Fibroblast of skin of right quadriceps (primary cell): ENCODE results near the gene CDC42BPB.

Experiments used
- DNase-seq: peaks from one replicate; pipeline ENCODE4 v3.0.0-alpha.2; 2013

The CDC42BPB gene

GRCh38 chr14:103093856-103094405 lies 36.6 kb upstream of the CDC42BPB start:
- no peak for DNase-seq

- DNase-seq = no peak
Measured at GRCh38 chr14:103091883-103092222, 34.5 kb upstream of the CDC42BPB start.

- peak; percentile 25 for DNase-seq
Measured at GRCh38 chr14:103091041-103091882, 33.9 kb upstream of the CDC42BPB start.

GRCh38 chr14:103090481-103091020 lies 33.2 kb upstream of the CDC42BPB start:
- no peak for DNase-seq

DNA sequence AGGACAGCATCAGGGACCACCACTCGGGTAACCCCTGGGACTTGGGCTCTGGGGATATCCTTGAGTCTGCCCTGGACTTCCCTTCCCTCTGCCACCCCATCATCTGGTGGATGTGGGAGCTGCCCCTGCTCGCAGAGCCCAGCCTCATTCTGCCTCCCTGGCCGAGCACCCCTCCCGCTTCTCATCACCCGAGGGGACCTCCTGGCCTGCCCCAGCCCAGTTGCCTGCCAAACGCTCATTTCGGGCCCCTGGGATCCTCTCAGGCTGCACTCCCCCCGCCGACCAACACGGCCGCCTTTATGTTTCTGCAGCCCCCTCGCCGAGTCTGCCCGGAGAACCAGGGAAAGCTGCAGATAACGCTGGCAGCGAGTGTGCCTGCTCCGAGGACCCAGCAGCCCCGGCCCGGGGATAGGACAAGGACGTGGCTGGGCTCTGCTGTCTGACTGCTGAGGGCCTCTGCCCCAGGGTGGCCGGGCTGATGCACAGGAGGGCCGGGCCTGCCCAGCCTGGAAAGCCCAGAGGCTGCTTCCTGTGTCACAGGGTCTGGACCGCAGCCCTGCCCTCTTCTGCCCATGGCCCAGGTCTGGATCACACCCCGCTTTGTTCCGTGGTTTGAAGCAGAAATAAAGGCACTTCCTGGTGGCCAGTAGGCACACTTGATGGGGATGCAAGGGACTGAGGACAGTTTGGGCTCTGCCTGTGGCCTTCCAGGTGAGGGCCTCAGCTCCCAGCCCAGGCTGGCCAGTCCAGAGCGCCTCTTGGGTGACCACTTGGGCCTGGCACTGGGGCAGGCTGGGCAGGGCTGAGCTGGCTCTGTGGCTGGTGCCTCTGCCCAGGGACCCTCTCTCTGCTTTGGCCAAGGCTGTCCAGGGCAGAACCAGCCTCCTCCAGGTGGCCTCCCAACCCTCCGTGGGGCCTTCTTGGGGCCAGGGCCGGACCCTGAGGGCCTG lies 32.3 kb upstream of the CDC42BPB start:
- DNase-seq = no peak

GRCh38 chr14:103088921-103089320 lies 31.6 kb upstream of the CDC42BPB start:
- DNase-seq = no peak

GRCh38 chr14:103087343-103087835 lies 30.0 kb upstream of the CDC42BPB start:
- DNase-seq = no peak

- DNase-seq = no peak
Measured at GRCh38 chr14:103086771-103087342, 29.5 kb upstream of the CDC42BPB start.

DNA sequence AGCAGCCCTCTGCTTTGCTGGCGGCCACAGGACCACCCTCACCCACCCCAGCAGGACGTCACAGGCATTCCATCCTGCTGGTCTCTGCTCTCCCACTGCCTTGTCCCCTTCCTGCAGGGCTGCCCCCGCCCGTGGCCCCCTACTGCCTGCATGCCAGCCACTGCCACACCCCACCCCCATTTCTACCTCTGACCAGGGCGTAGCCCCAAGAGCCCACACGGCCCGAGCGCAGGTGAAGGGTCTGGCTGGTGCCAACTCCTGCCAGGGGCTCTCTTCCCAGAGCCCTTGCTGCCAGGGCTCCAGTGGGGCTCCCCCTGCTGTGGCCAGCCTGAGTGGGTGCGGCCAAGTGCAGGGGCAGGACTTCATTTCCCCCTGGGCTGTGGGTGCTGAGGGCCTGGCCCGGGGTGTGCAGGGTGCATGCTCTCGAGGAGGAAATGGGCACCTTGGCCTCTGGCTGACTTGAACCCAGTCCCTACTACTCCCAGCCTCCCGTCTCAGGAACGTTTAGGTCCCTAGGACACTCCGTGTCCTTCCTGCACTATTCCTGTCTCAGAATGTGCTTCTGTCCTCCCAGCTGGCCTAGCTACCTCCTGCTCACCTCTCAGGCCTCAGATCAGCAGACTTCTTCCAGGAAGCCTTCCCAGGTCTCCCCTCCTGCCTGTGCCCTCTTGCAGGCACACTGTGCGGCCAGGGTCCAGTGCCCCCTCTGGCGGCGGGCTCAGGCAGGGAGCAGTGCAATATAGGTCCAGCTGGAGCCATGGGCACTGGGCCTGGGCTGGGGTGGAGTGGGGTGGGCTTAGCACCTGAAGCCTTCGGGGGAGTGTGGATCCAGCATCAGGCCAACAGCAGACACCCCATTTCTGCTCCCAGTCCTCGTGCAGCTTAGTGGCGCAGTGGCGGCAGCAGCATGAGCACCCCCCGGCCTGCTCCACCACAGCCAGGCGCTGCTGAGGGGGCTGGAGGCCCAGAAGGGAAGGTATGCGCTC lies 28.1 kb upstream of the CDC42BPB start:
- DNase-seq = no peak

- no peak for DNase-seq
Measured at GRCh38 chr14:103084021-103084919, 26.9 kb upstream of the CDC42BPB start, which contains the start of gene LBHD2. Gene LBHD2, plus strand, starts transcription at chr14:103084210. Its CDS starts 1,803 bp downstream, at chr14:103086013.

GRCh38 chr14:103081951-103082350 lies 24.6 kb upstream of the CDC42BPB start:
- no peak for DNase-seq

GRCh38 chr14:103078860-103079587 lies 21.7 kb upstream of the CDC42BPB start:
- no peak for DNase-seq

DNA sequence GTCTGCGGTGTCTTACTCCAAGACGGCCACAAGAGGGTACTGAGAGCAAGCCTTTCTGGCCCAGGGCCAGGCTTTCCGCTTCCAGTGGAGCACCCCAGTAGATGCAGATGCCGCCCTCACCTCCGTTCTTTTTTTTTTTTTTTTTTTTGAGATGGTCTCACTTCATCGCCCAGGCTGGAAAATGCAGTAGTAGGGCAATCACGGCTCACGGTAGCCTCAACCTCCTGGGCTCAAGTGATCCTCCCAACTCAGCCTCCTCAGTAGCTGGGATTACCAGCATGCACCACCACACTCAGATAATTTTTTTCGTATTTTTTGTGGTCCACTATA lies 21.0 kb upstream of the CDC42BPB start:
- peak; percentile 71 for DNase-seq

- DNase-seq = no peak
Measured at GRCh38 chr14:103074729-103075367, 17.5 kb upstream of the CDC42BPB start.

DNA sequence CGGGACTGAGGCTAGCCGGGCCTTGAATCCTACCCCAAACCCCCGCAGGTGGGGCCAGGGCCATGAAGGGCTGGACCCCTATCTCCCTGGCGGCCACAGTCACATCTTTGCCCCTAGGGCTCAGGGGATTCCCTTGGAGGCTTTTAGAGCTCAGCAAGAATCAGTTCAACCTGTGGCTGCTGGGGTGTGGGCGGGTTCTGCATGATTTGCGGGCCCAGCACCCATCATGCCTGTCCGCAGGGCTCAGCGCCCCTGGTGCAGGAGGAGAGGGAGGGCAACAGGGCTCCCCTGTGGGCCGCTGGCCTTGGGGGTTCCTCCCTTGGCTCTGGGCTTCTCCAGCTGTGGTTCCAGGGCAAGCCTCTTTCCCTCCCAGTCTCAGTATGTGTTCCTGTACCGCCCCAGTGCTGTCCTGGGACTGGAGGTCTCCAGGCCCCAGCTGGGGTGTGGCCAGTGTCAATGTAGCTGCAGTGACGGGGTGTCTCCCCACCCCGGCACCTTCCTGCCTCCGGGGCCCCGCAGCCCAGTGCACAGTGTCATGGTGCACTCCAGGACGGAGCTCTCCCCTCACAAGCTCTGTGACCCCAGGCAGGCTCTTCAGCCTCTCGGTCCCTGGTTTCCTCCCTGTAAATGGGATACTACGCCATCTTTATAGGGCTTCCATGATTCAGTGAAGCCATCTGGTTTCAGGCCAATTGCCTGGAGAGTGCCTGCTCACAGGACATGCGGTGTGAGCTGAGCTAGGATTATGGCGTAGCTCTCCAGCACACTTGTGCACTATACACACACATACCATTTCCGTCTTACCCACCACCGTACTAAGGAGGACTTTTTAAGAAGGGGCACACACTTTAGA lies 16.8 kb upstream of the CDC42BPB start:
- no peak for DNase-seq

GRCh38 chr14:103073367-103073875 lies 16.1 kb upstream of the CDC42BPB start:
- no peak for DNase-seq

GRCh38 chr14:103072595-103073366 lies 15.4 kb upstream of the CDC42BPB start:
- DNase-seq = no peak
